ENCODE results near the gene ATP12A.

Gene ATP12A

DNA sequence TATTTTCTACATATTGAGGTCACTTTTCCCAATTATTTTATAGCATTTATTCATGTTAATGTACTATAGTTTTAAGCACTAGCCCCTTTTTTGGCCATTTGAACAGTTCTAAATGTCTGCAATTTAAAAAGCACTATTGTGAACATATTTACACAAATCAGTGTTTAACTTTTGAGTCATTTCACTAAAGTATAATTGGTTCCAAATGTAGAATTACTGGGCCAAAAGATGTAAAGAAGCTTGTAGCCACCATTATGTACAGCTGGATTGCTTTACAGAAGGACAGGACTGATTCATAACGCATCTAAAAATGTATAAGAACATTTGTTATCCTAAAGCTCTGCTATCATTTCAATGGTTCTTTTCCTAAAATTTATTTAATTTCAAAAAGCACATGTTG lies 16.6 kb upstream of the ATP12A start:
- no peak for DNase-seq

DNA sequence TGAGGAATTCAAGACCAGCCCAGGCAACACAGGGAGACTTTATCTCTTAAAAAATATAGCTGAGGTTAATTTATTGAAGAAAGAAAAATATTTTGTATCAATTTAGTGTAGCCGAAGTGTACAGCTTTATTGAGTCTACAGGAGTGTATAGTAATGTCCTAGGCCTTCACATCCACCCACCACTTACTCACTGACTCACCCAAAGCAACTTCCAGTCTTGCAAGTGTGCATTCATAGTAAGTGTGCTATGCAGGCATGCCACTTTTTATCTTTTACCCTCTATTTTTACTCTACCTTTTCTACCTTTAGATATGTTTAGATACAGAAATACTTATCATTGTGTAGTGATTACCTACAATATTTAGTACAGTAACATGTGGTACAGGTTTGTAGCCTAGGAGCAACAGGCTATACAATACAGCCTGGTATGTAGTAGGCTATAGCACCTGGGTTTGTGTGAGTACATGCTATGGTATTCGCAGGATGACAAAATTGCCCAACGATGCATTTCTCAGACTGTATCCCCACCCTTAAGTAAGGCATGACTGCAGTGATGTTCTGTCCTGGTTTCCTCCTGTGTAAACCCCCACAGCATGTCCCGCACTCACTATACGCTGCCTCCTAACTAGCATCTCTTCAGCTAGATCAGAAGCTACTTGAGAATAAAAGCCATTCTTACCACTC lies 15.3 kb upstream of the ATP12A start:
- DNase-seq, result no peak

DNA sequence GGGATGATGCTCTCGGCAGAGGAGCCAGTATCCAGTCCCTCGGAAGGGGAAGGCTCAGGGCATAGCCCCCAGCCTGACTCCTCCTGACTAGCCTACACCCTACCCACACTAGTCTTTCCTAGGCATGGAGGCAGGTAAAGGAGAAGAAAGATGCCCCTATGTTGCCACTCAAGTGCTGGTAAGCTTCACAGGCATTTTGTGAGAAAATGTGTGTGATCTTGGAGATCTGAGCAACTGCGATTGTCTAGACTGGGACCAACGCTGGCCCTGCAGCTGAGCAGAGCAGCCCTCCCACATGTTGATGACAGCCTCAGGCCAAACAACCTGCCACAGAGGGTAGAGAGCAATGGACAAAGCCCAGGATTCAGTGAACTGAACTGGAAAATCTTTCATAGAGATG lies 11.7 kb upstream of the ATP12A start:
- DNase-seq, result no peak

DNA sequence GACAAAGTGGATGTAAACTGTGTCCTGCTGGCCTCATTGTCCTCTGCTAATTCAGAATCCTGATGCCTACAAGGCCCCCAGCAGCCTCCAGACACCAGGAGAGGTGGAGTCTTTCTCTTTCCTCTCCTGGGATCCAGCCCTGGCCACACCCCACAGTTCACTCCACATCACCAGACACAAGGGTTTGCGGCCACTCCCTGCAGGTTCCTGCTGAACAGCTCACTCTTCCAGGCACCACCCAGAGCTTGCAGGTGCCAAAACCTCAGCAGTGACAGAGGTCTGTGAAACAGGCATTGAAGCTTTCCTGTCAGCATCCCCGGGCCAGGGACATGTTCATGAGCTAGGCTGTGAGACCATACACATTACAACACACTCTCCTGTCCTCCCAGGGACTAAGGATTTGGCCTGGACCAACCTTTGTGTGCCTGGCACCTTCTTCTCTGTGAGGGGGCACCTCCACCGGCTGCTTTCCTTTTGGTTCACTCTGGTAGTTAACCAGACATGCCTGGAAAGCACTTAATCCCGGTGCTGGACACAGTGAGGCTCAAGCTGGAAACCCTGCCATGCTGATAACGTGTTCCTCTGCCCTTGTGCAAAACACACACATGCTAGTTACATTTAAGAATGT lies 11.1 kb upstream of the ATP12A start:
- DNase-seq, result peak; percentile 6

DNA sequence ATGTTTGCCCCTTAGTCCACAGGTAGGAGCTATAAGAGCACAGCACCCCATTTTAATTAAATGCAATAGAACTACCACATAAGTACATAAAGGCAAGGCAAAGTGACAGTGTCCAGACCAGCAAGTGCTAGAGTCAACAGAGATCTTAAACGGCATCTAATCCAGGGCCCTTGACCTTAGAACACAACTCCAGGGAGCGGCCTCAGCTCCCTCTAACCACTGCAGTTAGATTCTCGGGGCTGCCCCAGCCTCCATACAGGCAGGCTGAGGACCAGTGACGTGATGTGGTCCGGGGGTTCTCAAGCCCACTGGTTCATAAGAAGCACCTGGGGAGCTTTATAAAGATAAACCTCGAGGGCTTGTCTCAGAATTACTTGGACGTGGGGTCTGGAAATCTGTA lies 10.0 kb upstream of the ATP12A start:
- no peak for DNase-seq

DNA sequence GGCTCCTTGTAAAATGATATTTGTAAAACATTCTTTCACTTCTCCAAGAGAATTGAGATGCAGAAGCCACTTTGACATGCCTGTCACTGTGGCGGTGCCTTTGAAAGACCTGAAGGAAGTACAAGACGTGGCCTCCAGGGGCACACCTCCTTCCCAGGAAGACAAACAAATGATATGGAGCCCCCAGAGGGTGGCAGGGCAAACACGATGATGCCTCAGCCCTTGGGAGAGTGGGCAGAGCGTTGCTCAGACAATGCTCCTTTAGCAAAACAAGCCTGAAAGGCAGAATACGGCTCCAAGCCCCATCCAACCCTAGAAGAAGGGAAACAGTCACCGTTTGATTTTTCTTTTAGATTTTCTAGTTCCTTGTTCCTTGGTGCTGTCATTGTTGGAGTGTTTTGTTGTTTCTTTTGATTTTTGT lies 9.2 kb upstream of the ATP12A start:
- no peak for DNase-seq

DNA sequence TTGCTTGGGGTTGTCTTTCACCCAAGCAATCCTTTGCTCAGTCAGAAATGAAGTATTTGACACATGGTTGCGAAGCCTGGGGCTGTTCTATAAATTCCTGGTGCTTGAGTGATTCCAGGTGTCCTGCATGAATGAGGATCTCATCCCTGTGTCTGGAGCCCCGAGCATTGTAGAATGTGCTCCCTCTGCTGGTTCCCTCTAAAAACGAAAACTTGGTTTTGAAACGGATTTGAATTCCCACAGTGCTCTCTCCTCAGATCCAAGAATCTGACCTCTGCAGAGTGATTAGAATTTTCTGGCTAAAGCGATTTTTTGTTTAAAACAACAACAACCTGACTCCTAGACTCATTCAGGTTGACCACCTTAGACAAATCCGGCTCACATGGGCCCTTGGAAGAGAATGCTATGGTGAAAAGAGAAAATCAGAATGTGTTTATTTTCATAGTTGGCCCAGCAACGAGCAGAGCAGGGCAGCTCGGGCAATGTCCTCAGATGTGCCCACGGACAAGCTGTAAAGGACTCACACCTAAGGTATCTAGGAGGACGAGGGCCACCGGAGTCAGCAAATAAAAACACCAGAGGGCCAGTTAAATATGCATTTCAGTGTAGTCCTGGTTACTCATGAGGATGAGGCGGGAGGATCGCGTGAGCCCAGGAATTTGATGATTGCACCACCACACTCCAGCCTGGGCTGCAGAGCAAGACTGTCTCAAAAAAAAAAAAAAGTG lies 8.7 kb upstream of the ATP12A start:
- peak; percentile 73 for DNase-seq

DNA sequence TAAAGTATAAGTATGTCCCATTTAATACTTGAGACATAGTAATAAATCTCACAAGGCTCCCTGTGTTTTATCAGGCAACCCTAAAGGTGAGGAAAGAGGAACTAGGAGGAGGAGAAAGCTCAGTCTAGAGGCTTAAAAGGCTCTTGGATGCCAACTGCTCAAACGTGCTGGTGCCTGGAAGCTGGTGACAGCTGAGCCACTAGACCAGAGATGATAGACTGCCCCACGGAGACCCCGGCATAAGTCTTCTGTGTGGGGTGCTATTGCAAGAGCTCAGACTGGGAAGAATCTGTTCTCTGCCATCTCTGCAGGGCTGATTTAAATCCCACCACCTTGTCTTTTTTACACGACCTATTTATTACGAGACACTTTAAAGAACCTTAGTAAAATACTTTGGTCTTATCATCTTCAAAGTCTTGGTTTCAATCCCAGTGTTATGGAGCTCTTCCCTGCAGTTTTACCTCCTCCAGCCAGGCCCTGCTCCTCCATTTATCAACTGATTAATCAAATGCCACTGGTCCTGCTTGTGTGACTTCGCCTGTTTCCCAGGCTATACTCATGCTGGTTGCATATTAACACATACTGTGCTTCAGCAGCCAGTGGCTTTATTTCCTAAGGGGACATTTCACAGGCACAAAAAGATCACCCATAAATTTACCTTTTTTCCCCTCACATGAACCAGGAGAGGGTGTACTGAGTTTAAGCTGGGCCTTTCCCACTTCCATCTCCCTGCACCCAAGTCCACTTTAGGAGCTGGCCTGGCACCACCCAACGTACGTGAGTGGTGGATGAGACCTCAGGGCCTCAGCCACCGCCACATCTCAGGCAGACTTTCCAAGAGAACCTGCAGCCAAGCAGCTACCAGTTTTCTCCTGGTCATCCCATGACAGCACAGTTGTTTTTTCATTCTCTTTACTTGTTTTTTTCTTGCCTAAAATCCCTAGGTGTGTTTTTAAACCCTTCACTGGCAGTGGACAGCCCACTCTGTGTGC lies 7.8 kb upstream of the ATP12A start:
- no peak for DNase-seq

DNA sequence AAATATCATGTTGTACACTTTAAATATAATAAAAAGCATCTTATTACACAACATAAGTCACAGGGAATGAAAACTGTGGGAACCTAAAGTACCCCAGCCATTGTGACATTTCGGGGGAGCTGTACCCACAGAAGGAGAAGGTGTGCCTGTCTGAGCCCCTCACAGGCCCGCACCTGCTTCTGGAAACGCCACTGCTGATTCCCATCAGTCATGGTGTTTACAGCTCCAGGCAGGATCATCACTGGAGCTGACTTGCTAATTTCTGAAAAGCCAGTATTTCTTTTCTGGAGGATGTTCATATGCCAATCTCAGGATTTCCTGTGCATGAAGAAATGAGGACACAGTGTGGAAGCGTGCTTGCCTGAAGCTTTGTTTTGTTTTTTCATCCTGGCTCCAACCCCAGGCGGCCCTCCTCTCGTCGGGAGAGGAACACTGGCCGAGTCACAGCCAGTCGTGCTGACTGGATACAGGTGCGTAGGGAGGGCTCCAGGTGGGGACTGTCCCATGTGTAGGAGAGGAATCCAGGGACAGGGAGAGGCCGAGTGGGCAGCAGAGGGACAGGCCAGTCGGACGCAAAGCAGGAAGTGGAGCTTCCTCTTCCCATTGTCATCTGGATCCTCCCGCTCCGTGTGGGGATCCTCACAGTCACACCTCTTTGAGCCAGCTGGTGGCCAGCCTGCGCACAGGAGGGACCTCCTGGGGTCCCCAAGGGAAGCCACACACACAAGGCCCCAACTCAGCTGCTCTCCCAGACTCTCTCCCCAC lies 4.2 kb upstream of the ATP12A start:
- DNase-seq, result no peak

DNA sequence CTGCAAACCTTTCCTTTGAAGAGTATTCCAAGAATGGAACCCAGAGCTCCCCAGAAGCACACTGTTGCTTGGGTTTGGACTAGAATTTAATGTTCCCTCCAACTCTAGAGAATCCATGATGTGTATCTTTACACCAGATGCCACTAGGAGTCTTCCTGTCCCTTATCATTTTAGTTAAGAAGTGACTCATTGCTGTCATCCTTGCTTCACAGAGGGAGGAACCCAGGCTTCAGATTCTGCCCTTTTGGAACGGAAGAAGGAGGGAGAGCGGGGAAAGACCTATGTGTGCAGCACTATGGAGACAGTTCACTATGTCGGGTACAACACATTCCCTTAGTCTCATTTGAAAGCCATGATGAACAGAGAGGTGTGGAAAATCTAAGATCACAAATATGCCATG lies 2.1 kb upstream of the ATP12A start:
- no peak for DNase-seq

DNA sequence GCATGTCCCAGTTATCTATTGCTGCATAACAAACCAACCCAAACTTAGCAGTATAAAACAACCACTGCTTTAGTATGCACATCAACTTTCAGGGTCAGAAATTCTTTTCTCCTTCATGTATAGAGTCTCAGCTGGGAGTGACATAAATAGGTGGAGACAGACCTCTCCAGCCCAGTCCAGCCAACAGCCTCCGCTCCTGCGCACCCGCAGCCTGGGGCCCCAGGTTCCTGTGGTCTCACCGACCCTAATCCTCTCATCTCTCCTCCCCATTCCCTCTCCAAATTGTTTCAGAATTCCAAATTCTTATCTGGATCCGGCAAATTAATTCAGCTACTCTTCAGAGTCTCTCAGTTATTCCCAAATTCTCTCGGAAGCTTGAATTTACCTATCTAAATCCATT lies 522 bp upstream of the ATP12A start:
- no peak for DNase-seq

DNA sequence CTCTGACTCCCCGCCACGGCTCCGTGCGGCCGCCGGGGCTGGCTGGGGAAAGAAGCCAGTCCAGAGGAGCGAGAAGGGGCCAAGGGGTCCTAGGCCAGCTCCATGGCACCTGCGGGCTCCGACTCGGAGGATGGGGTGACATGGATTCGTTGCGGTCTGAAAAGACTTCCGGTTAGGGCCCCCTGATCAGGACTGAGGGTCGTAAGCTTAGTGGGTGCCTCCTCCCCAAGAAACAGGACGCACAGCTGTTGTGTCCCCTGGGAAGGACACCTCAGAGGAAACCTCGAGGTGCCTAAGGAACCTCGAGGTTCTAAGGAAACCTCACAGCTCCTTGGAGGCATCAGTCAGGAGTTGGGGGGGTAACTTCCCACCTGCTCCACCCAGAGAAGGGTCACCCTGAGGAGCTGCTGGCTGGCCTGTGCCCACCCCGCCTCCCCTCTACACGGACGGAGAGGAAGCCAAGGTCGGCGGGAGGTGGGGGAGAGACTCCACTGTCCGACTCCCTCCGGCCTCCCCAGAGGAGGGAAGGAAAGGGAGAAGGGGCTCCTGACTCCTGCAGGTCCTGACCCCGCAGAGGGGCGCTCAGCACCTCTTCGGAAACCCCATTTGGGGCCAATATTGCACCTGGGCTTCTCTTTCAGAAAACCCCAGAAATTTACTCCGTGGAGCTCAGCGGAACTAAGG lies 855 bp downstream of the ATP12A start:
- no peak for DNase-seq

DNA sequence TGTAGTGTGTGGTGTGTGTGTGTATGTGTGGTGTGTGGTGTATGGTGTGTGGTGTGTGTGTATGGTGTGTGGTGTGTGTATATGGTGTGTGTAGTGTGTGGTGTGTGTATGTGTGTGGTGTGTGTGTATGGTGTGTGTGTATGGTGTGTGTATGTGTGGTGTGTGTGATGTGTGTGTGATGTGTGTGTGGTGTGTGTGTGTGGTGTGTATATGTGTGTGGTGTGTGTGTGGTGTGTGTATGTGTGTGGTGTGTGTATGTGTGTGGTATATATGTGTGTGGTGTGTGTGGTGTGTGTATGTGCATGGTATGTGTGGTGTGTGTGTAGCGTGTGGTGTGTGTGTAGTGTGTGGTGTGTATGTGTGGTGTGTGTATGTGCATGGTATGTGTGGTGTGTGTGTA lies 1.7 kb downstream of the ATP12A start:
- no peak for DNase-seq

DNA sequence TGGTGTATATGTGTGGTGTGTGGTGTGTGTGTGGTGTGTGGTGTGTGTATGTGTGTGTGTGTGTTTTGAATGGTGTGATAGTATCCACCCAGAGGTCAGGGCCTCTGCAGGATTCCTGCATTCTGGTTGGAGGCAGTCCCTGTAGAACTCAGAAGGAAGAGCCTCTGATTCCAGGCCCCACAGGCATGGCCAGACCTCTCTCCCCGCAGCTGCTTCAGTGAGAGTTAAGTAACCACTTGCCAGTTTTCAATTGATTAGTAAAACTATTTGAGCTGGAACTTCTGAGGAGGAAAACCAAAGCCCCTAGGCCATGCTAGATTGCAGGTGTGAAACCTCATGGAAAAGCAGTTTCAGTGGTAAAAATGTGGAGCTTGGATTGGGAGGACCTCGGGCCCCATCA lies 2.1 kb downstream of the ATP12A start:
- DNase-seq, result no peak

DNA sequence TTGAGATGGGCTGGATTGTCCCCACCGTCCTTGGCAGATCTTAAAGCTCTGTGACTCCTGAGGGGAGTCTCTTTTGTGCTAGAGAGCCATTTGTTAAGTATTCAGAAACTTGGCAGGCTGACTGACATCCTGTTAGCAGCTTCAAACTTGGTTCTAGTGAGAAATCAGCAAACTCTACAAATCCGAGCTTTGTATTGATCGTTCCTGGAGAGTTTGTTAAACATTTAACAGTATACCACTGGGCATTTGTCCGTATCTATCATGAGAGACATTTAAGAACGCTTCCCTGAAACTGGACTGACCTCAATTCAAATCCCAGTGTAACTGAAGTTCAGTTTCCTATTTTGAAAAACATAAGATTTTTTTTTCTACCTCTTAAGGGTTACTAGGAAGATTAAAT lies 3.1 kb downstream of the ATP12A start:
- DNase-seq, result no peak

DNA sequence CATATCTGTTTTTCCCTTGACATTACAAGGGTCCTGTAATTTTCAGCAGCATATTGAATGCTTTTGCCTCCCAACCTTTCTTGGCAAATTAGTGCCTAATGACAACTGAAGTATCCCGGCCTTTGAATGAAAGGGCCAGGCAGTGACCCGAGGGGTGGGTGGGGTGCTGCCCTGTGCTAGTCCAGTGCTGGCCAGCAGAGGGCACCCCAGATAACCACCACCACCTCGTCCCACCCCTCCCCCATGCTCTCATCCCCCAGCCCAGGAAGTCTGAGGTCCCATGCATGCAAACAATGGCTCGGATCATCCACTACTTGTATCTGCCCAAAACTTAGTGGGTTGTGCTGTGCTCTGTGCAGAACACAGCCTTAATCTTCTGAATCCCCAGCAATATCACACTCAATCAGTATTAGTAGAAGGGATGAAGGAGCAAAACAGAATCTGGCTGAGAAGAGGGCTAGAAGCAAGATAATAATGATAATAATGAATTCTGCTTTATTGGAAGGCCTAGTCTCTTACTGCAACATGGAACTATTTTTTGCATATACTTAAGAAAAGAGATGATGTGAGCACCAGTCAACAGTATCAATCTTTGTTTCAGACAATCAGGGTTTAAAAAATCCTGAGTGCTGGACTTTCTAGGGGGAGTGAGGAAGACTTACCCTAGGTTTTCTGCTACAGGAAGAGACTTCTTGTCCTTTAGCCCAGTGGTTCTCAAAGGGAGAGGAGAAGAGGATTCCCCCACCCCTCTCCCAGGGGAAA lies 3.8 kb downstream of the ATP12A start:
- peak; percentile 6 for DNase-seq

DNA sequence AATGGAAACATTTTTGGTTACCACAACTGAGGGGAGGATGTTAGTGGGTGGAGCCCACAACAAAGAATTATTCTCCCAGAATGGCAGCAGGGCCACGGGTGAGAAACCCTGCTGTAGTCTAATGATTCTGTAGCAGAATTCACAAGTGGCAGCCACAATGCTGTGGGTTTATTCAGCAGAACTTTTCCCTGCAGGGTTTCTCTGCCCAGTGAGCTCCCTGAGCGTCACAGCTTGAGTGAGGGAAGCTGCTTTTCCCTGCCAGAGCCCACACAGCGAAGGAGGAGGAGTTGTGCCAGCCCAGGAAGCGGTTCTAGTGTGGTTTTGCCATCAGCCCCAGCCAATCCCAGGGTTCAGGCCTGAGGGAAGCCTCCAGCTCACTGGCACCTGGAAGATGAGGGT lies 4.4 kb downstream of the ATP12A start:
- DNase-seq, result no peak

DNA sequence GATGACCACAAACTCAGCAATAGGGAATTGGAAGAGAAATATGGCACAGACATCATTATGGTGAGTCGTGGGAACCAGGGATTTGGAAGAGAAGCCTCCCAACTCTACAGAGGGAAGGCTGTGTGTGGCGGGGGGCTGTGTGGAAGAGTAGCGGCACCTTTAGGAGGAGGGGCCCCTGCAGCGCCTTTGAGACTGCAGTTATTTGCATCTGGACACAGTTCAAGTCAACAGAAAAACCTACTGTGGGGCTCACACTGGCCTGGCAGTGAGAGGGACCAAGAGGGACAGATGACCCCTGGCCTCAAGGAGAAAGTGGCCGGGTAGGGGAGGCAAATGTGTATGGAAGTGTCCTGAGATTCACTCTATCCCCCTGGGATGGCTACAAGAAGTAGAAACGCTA lies 5.1 kb downstream of the ATP12A start:
- DNase-seq, result no peak

DNA sequence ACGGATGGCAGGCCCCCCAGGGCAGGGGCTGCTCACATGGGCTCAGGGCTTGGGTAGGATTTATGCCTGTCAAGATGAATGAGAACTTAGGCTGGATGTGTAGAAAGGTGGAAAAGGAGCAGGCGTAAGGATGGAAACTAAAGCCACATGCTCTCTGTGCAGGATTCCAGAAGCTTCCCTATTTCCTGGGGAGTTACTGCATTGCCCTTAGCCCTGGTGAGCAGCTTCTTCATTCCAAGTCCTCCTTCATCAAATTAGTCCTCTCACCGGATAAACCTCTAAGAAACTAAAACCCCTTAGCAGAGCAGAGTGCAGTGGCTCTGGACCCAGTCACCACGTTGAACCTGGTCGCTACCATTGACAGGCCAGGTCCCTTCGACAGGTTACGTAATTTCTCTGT lies 7.4 kb downstream of the ATP12A start:
- no peak for DNase-seq

DNA sequence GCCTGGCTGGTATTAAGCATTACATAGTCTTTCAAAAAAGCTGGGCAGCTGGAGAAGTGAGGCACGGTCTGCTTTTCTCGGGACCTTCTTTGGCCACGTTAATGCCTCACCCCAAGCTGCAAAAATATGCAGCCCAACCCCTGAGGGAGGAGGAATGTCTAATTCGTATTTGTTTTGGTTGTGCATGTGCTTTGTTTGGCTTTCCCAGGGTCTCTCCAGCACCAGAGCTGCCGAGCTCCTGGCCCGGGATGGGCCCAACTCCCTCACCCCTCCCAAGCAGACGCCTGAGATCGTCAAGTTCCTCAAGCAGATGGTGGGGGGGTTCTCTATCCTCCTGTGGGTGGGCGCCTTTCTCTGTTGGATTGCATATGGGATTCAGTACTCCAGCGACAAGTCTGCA lies 7.9 kb downstream of the ATP12A start:
- no peak for DNase-seq

DNA sequence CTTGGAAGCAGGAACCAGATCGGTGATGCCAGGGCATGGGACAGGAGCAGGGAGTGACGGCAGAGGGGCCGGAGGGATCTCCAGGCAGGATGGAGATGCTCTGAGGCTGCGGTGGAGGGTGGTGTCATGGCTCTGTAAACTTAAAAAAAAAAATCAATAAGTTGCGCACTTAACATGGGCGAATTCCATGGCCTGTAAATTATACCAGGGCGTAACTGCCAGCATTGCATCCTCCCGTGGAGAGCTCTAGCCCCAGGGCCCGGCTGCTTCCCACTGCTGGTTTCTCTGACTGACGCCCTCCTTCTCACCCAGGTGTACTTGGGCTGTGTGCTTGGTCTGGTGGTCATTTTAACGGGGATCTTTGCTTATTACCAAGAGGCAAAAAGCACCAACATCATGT lies 8.7 kb downstream of the ATP12A start:
- DNase-seq, result no peak

Data from DMS153 (cell line).